HepG2 (cell line): Measurements from ENCODE around the gene SIN3A. TPM values are rescaled to one million over a fixed set of nuclear protein-coding genes. Genes with fewer than 3 reads are reported as not detected.

Source experiments
- ATAC-seq: fragments of 200-7000 bp; cut with Tn5 transposase; 3 replicates; pipeline ENCODE4 v1.9.1; 2020; ENCODE audit warnings: mild to moderate bottlenecking, moderate library complexity
- BruUV-seq: library from RNA; stranded (reverse); fragments of 400-500 nt; replicated peaks from 2 replicates; lab custom pipeline; 2021; lab: Mats Ljungman, UMichigan
- CTCF ChIA-PET: fragments of 300-600 bp; formaldehyde crosslinking; extraction: SDS; loops from one replicate; lab custom pipeline; 2021; ENCODE audit warnings: low total read pairs, inconsistent platforms, low intra/inter-chr PET ratio; lab: Yijun Ruan, JAX
- POLR2A ChIA-PET: fragments of 350-600 bp; sonication (Branson Sonifier 250); formaldehyde crosslinking; loops from one replicate; lab custom pipeline; 2020; ENCODE audit warnings: antibody characterized with exemption, inconsistent platforms; lab: Yijun Ruan, JAX
- DNase-seq: peaks from one replicate; pipeline ENCODE4 v3.0.0-alpha.2; 2015; ENCODE audit warnings: low spot score
- FAIRE-seq: peaks from 3 replicates; lab custom pipeline; 2011; peaks lifted over from hg19 to GRCh38; lab: Jason Lieb, UNC
- H2AFZ ChIP-seq: one replicate; pipeline ENCODE4 v1.6.1; 2011; ENCODE audit warnings: low read length, inconsistent platforms
- H3K27ac ChIP-seq: fragments of 300-600 bp; 3 replicates; pipeline ENCODE4 v1.8.0; 2011; ENCODE audit warnings: mixed run types, mild to moderate bottlenecking, mixed read lengths, low read length, inconsistent platforms; ENCODE audit not compliant: insufficient read depth; ENCODE audit errors: extremely low read length
- H3K27me3 ChIP-seq, 2 experiments: fragments of 200-600 bp in 1 of 2; 2 replicates in 1 of 2; 3 replicates in 1 of 2; pipeline versions ENCODE4 v1.6.0 to v1.8.0; 2011; ENCODE audit warnings: low read length in 2 of 2, mild to moderate bottlenecking in 2 of 2, moderate library complexity in 2 of 2, inconsistent platforms in 1 of 2; ENCODE audit not compliant: insufficient read depth in 2 of 2, control insufficient read depth in 1 of 2
- H3K36me3 ChIP-seq, 2 experiments: fragments of 200-600 bp in 1 of 2; replicated peaks in 1 of 2; 2 replicates in 1 of 2; 3 replicates in 1 of 2; pipeline versions ENCODE4 v1.5.1 to v1.8.0; 2011; ENCODE audit warnings: low read length in 2 of 2, inconsistent platforms in 1 of 2; ENCODE audit not compliant: insufficient read depth in 2 of 2, control insufficient read depth in 1 of 2
- H3K4me1 ChIP-seq: 2 replicates; pipeline ENCODE4 v1.5.1; 2012; ENCODE audit warnings: low read length, inconsistent platforms; ENCODE audit not compliant: insufficient read depth
- H3K4me2 ChIP-seq: 2 replicates; pipeline ENCODE4 v1.6.0; 2011; ENCODE audit warnings: low read depth, low read length, inconsistent platforms
- H3K4me3 ChIP-seq, 3 experiments: fragments of 200-600 bp in 1 of 3; sonication (generic), shearing (Covaris generic) in 1 of 3; replicated peaks in 1 of 3; 2 replicates each; pipeline ENCODE4 v1.5.1; 2011 to 2016; ENCODE audit warnings: low read length in 3 of 3, inconsistent platforms in 2 of 3, low read depth in 2 of 3, mild to moderate bottlenecking in 2 of 3, control low read depth in 1 of 3, mixed read lengths in 1 of 3; ENCODE audit not compliant: insufficient read depth in 1 of 3
- H3K79me2 ChIP-seq: one replicate; pipeline ENCODE4 v1.6.1; 2011; ENCODE audit warnings: low read length, inconsistent platforms; ENCODE audit not compliant: insufficient read depth
- H3K9ac ChIP-seq: 2 replicates; pipeline ENCODE4 v1.6.0; 2011; ENCODE audit warnings: mild to moderate bottlenecking, low read depth, low read length, inconsistent platforms; ENCODE audit not compliant: insufficient read depth
- H3K9me3 ChIP-seq: 2 replicates; pipeline ENCODE4 v1.5.1; 2012; ENCODE audit warnings: mild to moderate bottlenecking, low read length
- H4K20me1 ChIP-seq: 2 replicates; pipeline ENCODE4 v1.6.0; 2011; ENCODE audit warnings: inconsistent platforms, mild to moderate bottlenecking, low read length, moderate library complexity; ENCODE audit not compliant: insufficient read depth
- CCAR2 ChIP-seq: fragments of 200-400 bp; formaldehyde crosslinking; optimal IDR thresholded peaks from 2 replicates; pipeline ENCODE3; 2018; ENCODE audit warnings: low read depth, mild to moderate bottlenecking, low read length, moderate library complexity
- CEBPB ChIP-seq: IDR thresholded peaks from 2 replicates; pipeline ENCODE4 v1.6.1; 2011; ENCODE audit warnings: low read depth, low read length, improper control_type of control experiment, borderline replicate concordance
- CEBPG ChIP-seq: IDR thresholded peaks from 2 replicates; pipeline ENCODE4 v1.6.1; 2016
- KLF16 ChIP-seq, 2 experiments: sonication (generic) in 1 of 2; formaldehyde crosslinking in 1 of 2; IDR thresholded peaks; 2 replicates each; pipeline versions ENCODE4 v1.6.1 to v1.8.0; 2016 to 2023; ENCODE audit warnings: missing genetic modification reagents in 2 of 2, missing compliant biosample characterization in 1 of 2
- RNF2 ChIP-seq: fragments of 450-650 bp; conservative IDR thresholded peaks from 2 replicates; pipeline ENCODE4 v1.6.1; 2016; ENCODE audit warnings: low read depth
- WGBS: methylation state at CpG from one replicate; pipeline ENCODE4 v1.1.6; 2017; ENCODE audit warnings: low lambda C conversion rate; 5-methylcytosine and 5-hydroxymethylcytosine counted together
- in situ Hi-C: cut with HindIII; loops from 2 replicates; pipeline ENCODE4 v1.10.0; 2017; ENCODE audit warnings: low pct_unique_long_range_greater_than_20kb; ENCODE audit not compliant: extremely low pct_ligation_motif_present
- intact Hi-C: fragments of 100-400 bp; cut with micrococcal nuclease; formaldehyde crosslinking; loops from one replicate; pipeline ENCODE4 v1.10.0; 2022; ENCODE audit not compliant: unreplicated experiment
- polyA plus RNA-seq, 8 experiments: library from polyadenylated mRNA; depleted of rRNA in 3 of 8; stranded (reverse) in 7 of 8; unstranded in 1 of 8; fragments of >200 nt; fragmentation: Illumina TruSeq in 4 of 8; extraction: Trizol in 4 of 8; gene quantifications; 2 replicates each; pipeline versions ENCODE4 v1.2.1 to v1.2.3, GENCODE V29; 2011 to 2016; ENCODE audit warnings: low read depth in 4 of 8, missing spikeins in 1 of 8, mixed read lengths in 1 of 8; ENCODE audit not compliant: insufficient read depth in 1 of 8
- total RNA-seq, 5 experiments: library from RNA; depleted of rRNA; stranded (reverse); fragments of >200 nt; fragmentation: Illumina TruSeq; extraction: Trizol; gene quantifications; 2 replicates each; pipeline ENCODE4 v1.2.3, GENCODE V29; 2016; ENCODE audit warnings: low read depth in 1 of 5
- TF ChIP-seq, protein P1 (sequence below): fragments of 450-650 bp; IDR thresholded peaks from 2 replicates; pipeline ENCODE4 v1.6.1; 2016
- TF ChIP-seq, protein P2 (sequence below): sonication (generic); formaldehyde crosslinking; IDR thresholded peaks from 2 replicates; pipeline ENCODE4 v1.4.0; 2020; ENCODE audit warnings: mild to moderate bottlenecking, missing genetic modification reagents

The SIN3A gene
- total and polyA plus RNA-seq, 2 of the 13 experiments (the other 11 are each of a cell fraction or from before 2014, with no cell fraction given), result 16.1 to 28.1 TPM

GRCh38 chr15:75327005-75327404, 124.5 kb downstream of the SIN3A start:
- FAIRE-seq (no peak), DNase-seq (no peak)
- CTCF ChIA-PET, result no interaction called here
- Histone ChIP-seq H3K4me2 (no peak overlapping the region), H4K20me1 (no peaks in the 10 kb centered on the region), H2AFZ (no peak overlapping the region)
- no peak for TF ChIP-seq CCAR2
- TF ChIP-seq, protein P1, sequence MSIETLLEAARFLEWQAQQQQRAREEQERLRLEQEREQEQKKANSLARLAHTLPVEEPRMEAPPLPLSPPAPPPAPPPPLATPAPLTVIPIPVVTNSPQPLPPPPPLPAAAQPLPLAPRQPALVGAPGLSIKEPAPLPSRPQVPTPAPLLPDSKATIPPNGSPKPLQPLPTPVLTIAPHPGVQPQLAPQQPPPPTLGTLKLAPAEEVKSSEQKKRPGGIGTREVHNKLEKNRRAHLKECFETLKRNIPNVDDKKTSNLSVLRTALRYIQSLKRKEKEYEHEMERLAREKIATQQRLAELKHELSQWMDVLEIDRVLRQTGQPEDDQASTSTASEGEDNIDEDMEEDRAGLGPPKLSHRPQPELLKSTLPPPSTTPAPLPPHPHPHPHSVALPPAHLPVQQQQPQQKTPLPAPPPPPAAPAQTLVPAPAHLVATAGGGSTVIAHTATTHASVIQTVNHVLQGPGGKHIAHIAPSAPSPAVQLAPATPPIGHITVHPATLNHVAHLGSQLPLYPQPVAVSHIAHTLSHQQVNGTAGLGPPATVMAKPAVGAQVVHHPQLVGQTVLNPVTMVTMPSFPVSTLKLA, result peak; percentile 71
- TF ChIP-seq, all 625 proteins: peak for 1
- H3K27me3 ChIP-seq, result peaks cover 0 to 4% of the 10 kb centered on the region in 2 experiments; a peak in 2 of 5 replicates
- POLR2A ChIA-PET, result no interaction called here
- intact Hi-C loops (no loop called here), in situ Hi-C loops (no loop called here)
- H3K4me1 ChIP-seq, result peaks cover 23% of the 10 kb centered on the region
- no peak for ATAC-seq
- H3K9me3 ChIP-seq, result no peaks in the 10 kb centered on the region
- no peaks in the 10 kb centered on the region for H3K79me2 ChIP-seq
- no peak overlapping the region for H3K9ac ChIP-seq
- 53% methylated on average over 4 of the region's 4 CpGs for WGBS
- BruUV-seq, result no TSS peak
- H3K36me3 ChIP-seq, result no peaks in the 10 kb centered on the region
- H3K27ac ChIP-seq, result no peak overlapping the region
- H3K4me3 ChIP-seq, result no peak overlapping the region

DNA sequence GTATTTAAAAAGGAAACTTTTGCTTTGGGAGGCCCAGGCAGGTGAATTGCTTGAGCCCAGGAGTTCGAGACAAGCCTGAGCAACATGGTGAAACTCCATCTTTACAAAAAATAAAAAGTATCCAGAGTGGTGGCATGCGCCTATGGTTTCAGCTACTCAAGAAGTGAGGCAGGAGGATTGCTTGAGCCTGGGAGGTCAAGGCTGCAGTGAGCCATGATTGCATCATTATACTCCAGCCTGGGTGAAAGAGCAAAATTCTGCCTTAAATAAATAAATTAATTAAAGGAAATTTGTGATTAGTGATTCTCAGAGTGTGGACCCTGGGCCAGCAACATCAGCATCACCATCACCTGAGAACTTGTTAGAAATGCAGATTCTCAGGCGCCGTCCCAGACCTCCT, 125.6 kb downstream of the SIN3A start:
- Histone ChIP-seq H3K9ac (no peak overlapping the region), H3K4me1 (peaks cover 23% of the 10 kb centered on the region), H3K79me2 (no peaks in the 10 kb centered on the region), H3K36me3 (no peaks in the 10 kb centered on the region), H4K20me1 (no peaks in the 10 kb centered on the region), H3K4me3 (no peak overlapping the region), H3K27me3 (peaks cover 0 to 6% of the 10 kb centered on the region in 2 experiments; a peak in 2 of 5 replicates), H3K9me3 (no peaks in the 10 kb centered on the region), H3K27ac (no peak overlapping the region), H2AFZ (no peak overlapping the region), H3K4me2 (no peak overlapping the region)
- ChIA-PET CTCF (no interaction called here), POLR2A (no interaction called here)
- intact Hi-C loops (no loop called here), in situ Hi-C loops (no loop called here)
- ATAC-seq, result no peak
- TF ChIP-seq CEBPB (peak; percentile 15; the same call in 1 of the 2 replicates), KLF16 (CRISPR knock-in tag; IDR thresholded peaks at IDR 0.05) (no peak), RNF2 (no peak), CEBPG (CRISPR knock-in tag) (0 out of 2 replicates have a peak, but pooled peaks have one; percentile 15)
- TF ChIP-seq, protein P2, sequence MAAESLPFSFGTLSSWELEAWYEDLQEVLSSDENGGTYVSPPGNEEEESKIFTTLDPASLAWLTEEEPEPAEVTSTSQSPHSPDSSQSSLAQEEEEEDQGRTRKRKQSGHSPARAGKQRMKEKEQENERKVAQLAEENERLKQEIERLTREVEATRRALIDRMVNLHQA (CRISPR knock-in tag), result no peak
- FAIRE-seq, result no peak
- no peak for DNase-seq
- 42% methylated on average over 4 of the region's 4 CpGs for WGBS
- no TSS peak for BruUV-seq
